Measurements from ENCODE around the gene PIGS. TPM values are rescaled to one million over a fixed set of nuclear protein-coding genes. Genes with fewer than 3 reads are reported as not detected.
A peak's percentile ranks its signal among the peaks of the same experiment; 100 is the strongest.

Gene PIGS
- total RNA-seq, 1 donor from 2014 or later: 45.0 TPM

- DNase-seq (no peak), ATAC-seq (no peak)
- intact Hi-C loops (cut with micrococcal nuclease): no loop called here
Observed at GRCh38 chr17:28518132-28518531, 53.2 kb downstream of the PIGS start.

- DNase-seq: no peak
- intact Hi-C loops (cut with micrococcal nuclease): no loop called here
- ATAC-seq: no peak
Observed at GRCh38 chr17:28515518-28515917, 55.8 kb downstream of the PIGS start.

GRCh38 chr17:28514561-28515002, 56.7 kb downstream of the PIGS start:
- intact Hi-C loops (cut with micrococcal nuclease): no loop called here
- no peak for DNase-seq

GRCh38 chr17:28513476-28513875, 57.8 kb downstream of the PIGS start:
- ATAC-seq (no peak), DNase-seq (no peak)
- intact Hi-C loops (cut with micrococcal nuclease): no loop called here

More at GRCh38 chr17:28514561-28515002, 56.7 kb downstream of the PIGS start:
- ATAC-seq: no peak

GRCh38 chr17:28511858-28512461, 59.4 kb downstream of the PIGS start:
- DNase-seq (no peak), ATAC-seq (no peak)
- intact Hi-C loops (cut with micrococcal nuclease): no loop called here

GRCh38 chr17:28509789-28510188, 61.5 kb downstream of the PIGS start:
- intact Hi-C loops (cut with micrococcal nuclease): no loop called here
- ATAC-seq: peak; percentile 30
- no peak for DNase-seq

- intact Hi-C loops (cut with micrococcal nuclease): no loop called here
- ATAC-seq: no peak
- DNase-seq: no peak
Observed at GRCh38 chr17:28508211-28508724, 63.1 kb downstream of the PIGS start.

- intact Hi-C loops (cut with micrococcal nuclease): no loop called here
- DNase-seq (no peak), ATAC-seq (no peak)
Observed at GRCh38 chr17:28507567-28508203, 63.6 kb downstream of the PIGS start.

- intact Hi-C loops (cut with micrococcal nuclease): no loop called here
- DNase-seq: no peak
Observed at GRCh38 chr17:28506763-28507487, 64.4 kb downstream of the PIGS start.

GRCh38 chr17:28505986-28506665, 65.2 kb downstream of the PIGS start, which contains the start of gene FOXN1:
TSS of gene FOXN1 (plus strand) at chr17:28506348. CDS start at chr17:28523970, 17,622 bp downstream.
- no peak for DNase-seq
- no peak for ATAC-seq
- intact Hi-C loops (cut with micrococcal nuclease): no loop called here

More at GRCh38 chr17:28506763-28507487, 64.4 kb downstream of the PIGS start:
- no peak for ATAC-seq

GRCh38 chr17:28503420-28503819, 67.9 kb downstream of the PIGS start:
- no peak for ATAC-seq
- intact Hi-C loops (cut with micrococcal nuclease): no loop called here
- no peak for DNase-seq

Other genes starting within 250 kb of the PIGS start
- 12.5 TPM for gene IFT20, start 236.1 kb downstream of the PIGS start, total RNA-seq
- 32.6 TPM for gene TNFAIP1, start 235.8 kb downstream of the PIGS start, total RNA-seq
- 157 TPM for gene POLDIP2, start 214.0 kb downstream of the PIGS start, total RNA-seq
- gene SEBOX, start 206.3 kb downstream of the PIGS start, total RNA-seq: not detected
- 38.1 TPM for gene VTN, start 201.2 kb downstream of the PIGS start, total RNA-seq
- 4.2 TPM for gene SARM1, start 199.8 kb downstream of the PIGS start, total RNA-seq
- 7.9 TPM for gene SLC46A1, start 165.3 kb downstream of the PIGS start, total RNA-seq
- not detected for gene SLC13A2, start 97.9 kb downstream of the PIGS start, total RNA-seq
- not detected for gene FOXN1, start 65.2 kb downstream of the PIGS start, total RNA-seq
- gene UNC119, start 18.9 kb downstream of the PIGS start, total RNA-seq: 22.2 TPM
- 380 TPM for gene ALDOC, start 5.4 kb upstream of the PIGS start, total RNA-seq
- gene SPAG5, start 27.5 kb upstream of the PIGS start, total RNA-seq: 1.1 TPM
- 4.0 TPM for gene RSKR, start 42.7 kb upstream of the PIGS start, total RNA-seq
- 73.8 TPM for gene BLTP2, start 73.6 kb upstream of the PIGS start, total RNA-seq
- 30.7 TPM for gene SDF2, start 90.4 kb upstream of the PIGS start, total RNA-seq
- gene SUPT6H, start 90.7 kb upstream of the PIGS start, total RNA-seq: 46.0 TPM
- gene PROCA1, start 140.4 kb upstream of the PIGS start, total RNA-seq: 0.89 TPM
- gene RAB34, start 146.3 kb upstream of the PIGS start, total RNA-seq: 14.8 TPM
- 918 TPM for gene RPL23A, start 148.5 kb upstream of the PIGS start, total RNA-seq
- gene TLCD1, start 154.7 kb upstream of the PIGS start, total RNA-seq: 2.6 TPM
- 0.94 TPM for gene NEK8, start 157.3 kb upstream of the PIGS start, total RNA-seq
- gene TRAF4, start 172.5 kb upstream of the PIGS start, total RNA-seq: 4.2 TPM